SHP77 (cell line): ENCODE measurements around the gene HCFC1R1.
"Not testable (repeated sequence)": the region's sequence is repeated elsewhere in the genome, so short reads cannot be mapped to it uniquely, and the experiment has no call there.

Experiments used
- DNase-seq, 2 experiments: peaks; one replicate each; lab custom pipeline; 2025; lab: John Stamatoyannopoulos, UW

Gene HCFC1R1, protein sequence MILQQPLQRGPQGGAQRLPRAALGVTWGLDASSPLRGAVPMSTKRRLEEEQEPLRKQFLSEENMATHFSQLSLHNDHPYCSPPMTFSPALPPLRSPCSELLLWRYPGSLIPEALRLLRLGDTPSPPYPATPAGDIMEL

DNA sequence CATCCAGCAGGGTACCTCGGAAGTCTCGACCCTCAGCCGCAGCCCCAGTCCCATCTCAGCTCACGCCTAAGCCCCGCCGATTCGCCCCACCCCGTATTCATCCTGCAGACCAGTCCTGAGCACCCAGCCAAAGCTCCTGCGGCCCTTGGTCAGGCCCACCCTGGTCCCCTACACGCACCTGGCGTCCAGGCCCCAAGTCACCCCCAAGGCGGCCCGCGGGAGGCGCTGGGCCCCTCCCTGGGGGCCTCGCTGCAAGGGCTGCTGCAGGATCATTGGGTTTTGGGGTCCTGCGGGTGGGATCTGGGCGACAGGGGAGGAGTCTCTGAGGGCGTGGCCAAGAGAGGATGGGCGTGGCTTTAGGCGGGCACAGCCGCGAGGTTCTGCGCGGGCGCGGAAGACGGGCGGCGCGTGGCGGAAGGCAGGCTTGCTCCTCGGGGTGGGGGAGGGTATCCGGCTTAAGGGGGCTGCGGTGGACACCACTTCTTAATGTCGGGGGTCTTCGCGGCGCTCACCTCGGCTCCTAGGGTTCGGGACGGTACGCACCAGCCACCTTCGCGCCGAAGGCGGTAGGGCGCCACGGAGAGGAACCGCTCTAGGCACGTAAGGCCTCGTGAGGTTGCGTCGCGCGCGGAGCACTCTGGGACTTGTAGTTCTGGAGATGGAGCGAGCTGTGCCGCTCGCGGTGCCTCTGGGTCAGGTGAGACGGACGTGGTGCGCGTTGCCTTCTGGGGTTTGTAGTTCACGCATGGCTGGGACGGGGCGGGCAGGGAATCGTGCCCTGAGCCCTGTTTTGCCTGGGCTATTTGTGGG lies at the start of gene HCFC1R1, which contains the start of gene THOC6:
HCFC1R1 (minus strand) TSS at position 274 of the 810 bp plus-strand sequence; CDS start at position 273, 1 bp downstream.
THOC6 (plus strand) TSS at position 367 of the 810 bp plus-strand sequence; CDS start at position 659, 292 bp downstream.
- DNase-seq: peak; percentile 96 to 98

DNA sequence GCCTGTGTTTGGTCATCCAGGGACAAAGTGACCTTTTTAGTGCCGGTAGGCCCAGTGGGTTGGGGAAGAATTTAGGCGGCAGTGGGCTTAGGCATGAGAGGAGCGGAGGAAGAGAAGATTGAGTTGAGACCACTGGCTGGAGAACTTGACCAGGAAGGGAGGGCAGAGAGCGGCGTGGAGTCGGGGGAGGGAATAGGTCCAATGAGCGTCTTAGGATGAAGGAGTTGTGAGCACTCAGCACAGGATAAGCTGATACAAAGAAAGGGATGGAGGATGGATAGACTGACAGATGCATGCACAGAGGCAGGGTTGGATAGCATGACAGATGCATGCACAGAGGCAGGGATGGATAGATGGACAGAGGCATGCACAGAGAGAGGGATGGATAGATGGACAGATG lies 49.7 kb upstream of the HCFC1R1 start:
- no peak for DNase-seq

DNA sequence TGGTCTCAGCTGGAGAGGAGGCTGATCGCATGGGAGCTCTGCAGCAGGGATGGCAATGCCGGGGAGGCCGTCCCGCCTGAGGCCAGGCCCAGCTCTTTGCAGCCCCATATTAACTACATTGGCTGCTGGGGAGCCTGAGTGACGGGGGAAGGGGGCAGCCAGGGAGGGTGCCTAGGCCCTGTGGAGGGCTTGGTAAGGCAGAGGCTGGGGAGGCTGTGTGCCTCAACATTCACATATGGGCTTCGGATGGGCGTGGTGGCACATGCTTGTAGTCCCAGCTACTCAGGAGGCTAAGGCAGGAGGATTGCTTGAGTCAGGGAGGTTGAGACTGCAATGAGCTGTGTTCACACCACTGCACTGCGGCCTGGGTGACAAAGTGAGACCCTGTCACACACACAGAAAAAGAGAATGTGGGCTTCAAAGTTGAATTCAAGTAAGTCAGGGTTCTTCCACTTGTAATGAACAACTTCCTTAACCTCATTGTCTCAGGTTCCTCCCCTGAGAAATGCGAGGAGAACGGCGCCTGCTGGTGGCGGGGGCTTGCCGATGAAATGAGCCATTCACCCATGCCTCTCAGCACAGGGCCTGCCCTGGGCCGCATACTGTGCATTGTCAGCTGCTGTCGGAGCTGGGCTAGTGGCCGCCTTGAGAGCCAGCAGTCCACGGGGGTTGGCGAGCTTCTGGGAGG lies 49.0 kb upstream of the HCFC1R1 start:
- not testable (repeated sequence) for DNase-seq

GRCh38 chr16:3072148-3072547 lies 48.4 kb upstream of the HCFC1R1 start:
- DNase-seq: not testable (repeated sequence)

DNA sequence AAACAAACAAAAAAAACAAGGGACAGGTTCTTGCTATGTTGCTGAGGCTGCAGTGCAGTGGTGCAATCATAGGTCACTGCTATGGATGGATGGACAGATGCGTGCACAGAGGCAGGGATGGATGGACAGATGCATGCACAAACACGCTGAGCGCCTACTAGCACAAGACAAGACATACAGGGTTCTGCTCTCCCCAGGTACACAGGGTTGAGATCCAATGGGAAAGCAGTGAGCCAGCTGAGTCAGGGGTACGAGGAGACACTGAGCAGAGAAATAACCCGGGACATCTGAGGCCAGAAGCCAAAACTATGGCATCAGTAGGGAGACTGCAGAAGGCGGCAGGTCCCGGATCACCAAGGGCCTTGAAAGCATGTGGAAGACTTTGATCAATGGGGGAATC lies 47.9 kb upstream of the HCFC1R1 start:
- no peak for DNase-seq

GRCh38 chr16:3070608-3071111 lies 46.9 kb upstream of the HCFC1R1 start:
- no peak for DNase-seq

DNA sequence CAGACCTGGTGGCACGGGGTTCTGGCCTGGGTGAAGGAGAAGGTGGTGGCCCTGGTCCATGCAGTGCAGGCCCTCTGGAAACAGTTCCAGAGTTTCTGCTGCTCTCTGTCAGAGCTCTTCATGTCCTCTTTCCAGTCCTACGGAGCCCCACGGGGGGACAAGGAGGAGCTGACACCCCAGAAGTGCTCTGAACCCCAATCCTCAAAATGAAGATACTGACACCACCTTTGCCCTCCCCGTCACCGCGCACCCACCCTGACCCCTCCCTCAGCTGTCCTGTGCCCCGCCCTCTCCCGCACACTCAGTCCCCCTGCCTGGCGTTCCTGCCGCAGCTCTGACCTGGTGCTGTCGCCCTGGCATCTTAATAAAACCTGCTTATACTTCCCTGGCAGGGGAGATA lies 45.4 kb upstream of the HCFC1R1 start:
- not testable (repeated sequence) for DNase-seq

DNA sequence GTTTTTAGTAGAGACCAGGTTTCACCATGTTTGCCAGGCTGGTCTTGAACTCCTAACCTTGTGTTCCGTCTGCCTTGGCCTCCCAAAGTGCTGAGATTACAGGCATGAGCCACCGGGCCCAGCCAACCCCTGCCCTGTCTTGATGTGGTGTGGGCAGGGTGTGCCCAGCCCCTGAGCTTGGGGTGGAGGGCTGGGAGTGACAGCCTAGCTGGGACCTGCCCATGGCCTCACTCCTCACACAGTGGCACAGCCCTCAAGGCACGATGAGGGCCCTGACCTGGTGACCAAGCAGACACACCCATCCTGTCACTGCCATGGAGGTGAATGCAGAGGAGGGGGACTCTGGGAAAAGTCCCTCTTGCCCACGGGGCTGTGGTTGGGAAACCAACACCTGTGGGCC lies 44.7 kb upstream of the HCFC1R1 start:
- no peak for DNase-seq

DNA sequence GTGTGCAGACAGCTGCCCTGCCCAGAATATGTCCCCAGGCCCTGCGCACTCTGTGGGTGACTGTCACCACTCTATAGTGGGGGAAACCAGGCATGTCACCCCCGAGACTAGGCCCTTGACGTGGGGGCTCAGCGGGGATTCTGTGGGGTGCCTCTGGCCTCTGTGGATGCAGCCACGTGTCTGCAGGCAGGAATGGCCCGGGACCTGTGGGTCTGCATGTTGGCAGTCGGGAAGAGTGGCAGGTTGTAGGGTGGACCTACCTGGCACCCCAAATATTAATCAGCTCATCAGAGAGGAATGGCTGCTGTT lies 42.7 kb upstream of the HCFC1R1 start:
- no peak for DNase-seq

GRCh38 chr16:3065742-3066439 lies 42.1 kb upstream of the HCFC1R1 start:
- DNase-seq: no peak

DNA sequence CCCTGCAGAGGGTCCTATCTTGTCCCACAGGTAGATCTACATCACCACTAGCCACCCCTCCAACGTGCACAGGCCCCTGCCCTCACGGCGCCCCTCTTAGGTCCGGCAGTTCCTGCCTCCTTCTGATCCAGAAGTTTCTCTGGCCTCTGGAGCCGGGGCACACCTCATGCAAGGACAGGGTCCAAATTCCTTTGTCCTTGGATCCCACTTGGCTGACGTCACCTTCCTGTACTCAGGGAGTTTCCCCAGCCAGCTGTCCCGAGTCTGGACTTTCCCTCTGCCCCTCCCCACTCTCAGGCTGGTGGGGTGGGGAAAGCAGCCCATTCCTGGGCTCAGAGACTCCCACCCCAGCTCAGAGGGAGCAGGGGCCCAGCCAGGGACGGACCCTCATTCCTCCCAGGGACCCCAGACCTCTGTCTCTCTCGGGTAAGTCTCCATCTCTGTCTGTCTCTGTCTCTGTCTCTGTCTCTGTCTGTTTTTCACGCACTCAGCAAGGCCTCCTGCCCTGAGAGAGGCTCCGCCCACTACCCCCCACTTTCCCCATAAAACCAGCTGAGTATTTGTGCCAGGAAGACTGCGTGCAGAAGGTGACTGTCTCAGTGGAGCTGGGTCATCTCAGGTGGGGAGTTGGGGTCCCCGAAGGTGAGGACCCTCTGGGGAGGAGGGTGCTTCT lies 41.5 kb upstream of the HCFC1R1 start, which contains the start of gene IL32:
IL32 (plus strand) TSS at position 572 of the 673 bp plus-strand sequence. CDS start 172 bp downstream, outside the sequence.
- DNase-seq: no peak

DNA sequence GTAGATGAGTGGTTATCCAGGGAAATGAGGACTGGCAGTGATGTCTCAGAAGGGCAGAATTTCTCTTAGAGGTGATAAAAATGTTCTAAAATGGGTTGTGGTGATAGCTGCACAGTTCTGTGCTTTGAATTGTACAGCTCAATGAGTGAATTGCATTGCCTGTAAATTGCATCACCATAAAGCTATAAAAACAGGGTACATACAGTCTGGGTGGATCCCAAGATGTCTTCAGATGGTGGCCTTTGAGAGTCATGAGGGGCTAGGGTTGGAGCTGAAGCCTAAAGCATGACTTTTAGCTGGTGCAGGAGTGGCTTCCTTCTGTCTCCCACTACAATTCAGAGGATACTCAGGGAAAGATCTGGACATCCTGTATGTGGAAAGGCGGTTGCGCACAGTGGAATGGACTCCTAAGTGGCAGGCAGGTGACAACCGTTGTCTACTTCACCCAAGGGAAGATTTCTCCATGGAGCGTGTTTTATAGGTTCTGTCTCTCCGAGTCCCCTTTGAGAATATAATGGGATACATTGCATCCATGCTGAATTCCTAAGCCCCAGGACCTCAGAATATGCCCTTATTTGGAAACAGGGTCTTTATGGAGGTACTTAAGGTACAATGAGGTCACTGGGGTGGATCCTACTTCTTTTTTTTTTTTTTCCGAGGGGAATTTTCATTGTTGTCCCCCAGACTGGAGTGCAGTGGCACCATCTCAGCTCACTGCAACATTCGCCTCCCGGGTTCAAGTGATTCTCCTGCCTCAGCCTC lies 40.1 kb upstream of the HCFC1R1 start:
- no peak for DNase-seq

DNA sequence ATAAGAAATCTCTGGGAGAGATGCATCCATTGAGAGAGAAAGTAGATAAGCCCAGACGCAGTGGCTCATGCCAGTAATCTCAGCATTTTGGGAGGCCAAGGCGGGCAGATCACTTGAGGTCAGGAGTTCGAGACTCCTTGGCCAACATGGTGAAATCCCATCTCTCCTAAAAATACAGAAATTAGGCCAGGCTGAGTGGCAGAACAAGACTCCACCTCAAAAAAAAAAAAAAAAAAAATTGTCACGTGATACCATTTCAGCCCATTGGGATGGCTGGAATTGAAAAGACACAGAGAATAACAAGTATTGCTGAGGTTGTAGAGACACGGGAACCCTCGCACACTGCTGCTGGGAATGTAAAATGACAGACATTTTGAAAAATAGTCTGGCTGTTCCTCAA lies 38.8 kb upstream of the HCFC1R1 start:
- DNase-seq: no peak

DNA sequence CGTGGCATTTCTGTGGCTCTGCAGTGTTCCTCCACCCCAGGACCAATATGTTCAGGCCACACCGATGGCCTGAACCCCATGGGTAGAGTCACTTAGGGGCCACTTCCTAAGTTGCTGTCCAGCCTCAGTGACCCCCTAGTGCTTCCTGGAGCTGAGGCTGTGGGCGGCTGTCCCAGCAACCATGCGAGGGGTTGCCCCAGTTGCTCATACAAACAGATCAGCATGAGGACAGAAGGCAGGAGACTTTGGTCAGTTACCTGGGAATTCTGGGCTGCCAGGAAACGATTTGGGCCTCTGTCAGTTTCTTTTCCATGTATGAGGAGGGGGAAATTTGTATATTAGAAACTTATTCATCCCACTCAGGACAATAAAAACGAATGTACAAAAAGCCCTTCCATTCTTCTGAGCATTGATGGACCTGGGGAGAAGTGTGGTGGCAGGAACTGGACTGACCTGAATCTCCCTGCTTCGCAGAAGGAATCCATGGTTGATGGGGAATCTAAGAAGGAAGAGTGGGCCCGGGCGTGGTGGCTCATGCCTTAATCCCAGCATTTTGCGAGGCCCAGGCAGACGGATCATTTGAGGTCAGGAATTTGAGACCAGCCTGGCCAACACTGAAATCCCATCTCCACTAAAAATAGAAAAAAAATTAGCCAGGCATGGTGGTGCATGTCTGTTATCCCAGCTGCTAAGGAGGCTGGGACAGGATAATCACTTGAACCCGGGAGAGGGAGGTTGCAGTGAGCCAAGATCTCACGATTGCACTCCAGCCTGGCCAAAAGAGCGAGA lies 36.8 kb upstream of the HCFC1R1 start:
- no peak for DNase-seq

GRCh38 chr16:3059723-3060242 lies 36.0 kb upstream of the HCFC1R1 start:
- no peak for DNase-seq

DNA sequence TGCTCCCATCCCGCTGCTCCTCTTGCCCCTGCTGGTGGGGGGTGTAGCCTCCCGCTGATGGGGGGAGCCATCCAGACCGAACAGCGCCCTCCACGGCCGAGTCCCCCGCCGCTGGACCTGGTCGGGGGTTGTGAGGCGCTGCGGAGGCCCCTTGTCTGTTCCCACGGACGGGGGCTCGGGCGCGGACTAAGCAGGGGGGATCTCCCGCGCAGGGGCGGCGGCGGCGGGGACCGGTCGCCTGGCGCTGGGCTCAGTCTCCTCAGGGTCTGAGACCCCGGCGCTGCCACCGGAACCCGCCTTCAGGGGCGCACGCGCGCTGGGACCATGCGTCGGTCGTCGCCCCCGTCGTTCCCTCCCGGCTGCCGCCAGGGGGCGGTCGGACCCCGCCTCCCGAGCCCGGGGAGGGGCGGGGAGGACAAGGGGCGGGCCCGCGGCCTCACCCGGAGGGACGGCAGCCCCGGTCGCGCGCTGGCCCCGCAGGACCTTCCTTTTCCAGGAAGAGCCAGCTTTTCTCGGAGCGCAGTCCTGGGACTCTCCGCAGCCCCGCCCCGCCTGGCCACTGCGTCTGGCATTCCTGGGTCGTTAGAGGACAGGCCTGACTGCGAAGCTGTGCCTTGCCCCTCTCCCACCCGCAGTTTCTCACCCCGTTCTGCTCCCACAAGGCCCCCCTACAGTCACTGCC lies 35.4 kb upstream of the HCFC1R1 start:
- DNase-seq: peak; percentile 44 to 73

DNA sequence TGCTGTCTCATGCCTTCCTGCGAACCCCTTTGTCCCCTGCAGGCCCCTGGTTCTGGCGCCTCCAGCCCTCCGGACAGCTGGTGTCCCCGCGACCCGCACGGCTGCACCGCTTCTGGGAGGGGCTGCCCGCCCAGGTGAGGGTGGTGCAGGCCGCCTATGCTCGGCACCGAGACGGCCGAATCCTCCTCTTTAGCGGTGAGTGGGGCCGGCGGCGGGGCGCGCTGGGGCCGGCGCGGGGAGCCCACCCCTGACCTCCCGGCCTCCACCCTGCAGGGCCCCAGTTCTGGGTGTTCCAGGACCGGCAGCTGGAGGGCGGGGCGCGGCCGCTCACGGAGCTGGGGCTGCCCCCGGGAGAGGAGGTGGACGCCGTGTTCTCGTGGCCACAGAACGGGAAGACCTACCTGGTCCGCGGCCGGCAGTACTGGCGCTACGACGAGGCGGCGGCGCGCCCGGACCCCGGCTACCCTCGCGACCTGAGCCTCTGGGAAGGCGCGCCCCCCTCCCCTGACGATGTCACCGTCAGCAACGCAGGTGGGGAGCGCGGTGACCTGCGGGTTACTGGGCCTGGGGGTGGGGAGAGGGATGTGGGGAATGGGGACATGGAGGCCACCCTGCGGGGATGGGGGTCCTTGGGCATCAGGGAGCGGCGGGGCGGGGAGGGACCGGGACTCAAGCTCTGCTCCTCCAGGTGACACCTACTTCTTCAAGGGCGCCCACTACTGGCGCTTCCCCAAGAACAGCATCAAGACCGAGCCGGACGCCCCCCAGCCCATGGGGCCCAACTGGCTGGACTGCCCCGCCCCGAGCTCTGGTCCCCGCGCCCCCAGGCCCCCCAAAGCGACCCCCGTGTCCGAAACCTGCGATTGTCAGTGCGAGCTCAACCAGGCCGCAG lies 34.6 kb upstream of the HCFC1R1 start:
- peak in 1 of 2 experiments; percentile 33 for DNase-seq
